ENCODE results near the gene PLCB3. TPM values are rescaled to one million over a fixed set of nuclear protein-coding genes. Genes with fewer than 3 reads are reported as not detected.
A peak's percentile ranks its signal among the peaks of the same experiment; 100 is the strongest.

PLCB3 gene
- total RNA-seq, 6 donors from 2014 or later, result 19.5 to 55.5 (median 30.3) TPM

- Histone ChIP-seq H3K4me3 (peak overlapping the region; percentile 75 to 92 (median 80)), H3K27ac (peak overlapping the region; percentile 96 to 98 (median 96))
These were observed 18.4 kb downstream of the PLCB3 start for GRCh38 chr11:64269540-64270220.

GRCh38 chr11:64275031-64275800, 23.9 kb downstream of the PLCB3 start:
- no peaks in the 10 kb centered on the region for H3K9me3 ChIP-seq
- H3K4me3 ChIP-seq, result no peak overlapping the region
- H3K4me1 ChIP-seq, result peaks cover 7 to 29% (median 13%) of the 10 kb centered on the region in 4 donors
- TF ChIP-seq CTCF (IDR thresholded peaks at IDR 0.05) (no peak), EP300 (IDR thresholded peaks at IDR 0.05) (no peak), POLR2A (IDR thresholded peaks at IDR 0.05) (no peak), POLR2AphosphoS5 (IDR thresholded peaks at IDR 0.05) (no peak)
- H3K36me3 ChIP-seq, result peaks cover 0 to 32% (median 17%) of the 10 kb centered on the region in 4 donors
- no peaks in the 10 kb centered on the region for H3K27me3 ChIP-seq
- peak overlapping the region in 1 of 4 donors; percentile 30 for H3K27ac ChIP-seq
- 88 to 92% methylated on average over 11 to 15 of the region's 15 CpGs for WGBS, 2 donors
- no peak for ATAC-seq (ENCODE audit: low FRiP score in 2 of 2)
- DNase-seq, result no peak

More at GRCh38 chr11:64269540-64270220, 18.4 kb downstream of the PLCB3 start:
- Histone ChIP-seq H3K27me3 (no peaks in the 10 kb centered on the region), H3K9me3 (no peaks in the 10 kb centered on the region), H3K4me1 (peaks cover 29 to 41% (median 34%) of the 10 kb centered on the region in 4 donors), H3K36me3 (peaks cover 0 to 25% (median 22%) of the 10 kb centered on the region in 4 donors)
- WGBS, 2 donors, result 0% methylated on average over 8 to 36 of the region's 58 CpGs
- ATAC-seq (ENCODE audit: low FRiP score in 2 of 2), result peak; percentile 93 to 96
- DNase-seq, result peak; percentile 98 to 99
- peak in 2 of 4 donors; percentile 63 to 69 for TF ChIP-seq EP300 (IDR thresholded peaks at IDR 0.05)
- peak in 5 of 6 experiments; percentile 13 to 32 (median 26) for TF ChIP-seq CTCF (IDR thresholded peaks at IDR 0.05)
- peak; percentile 96 to 98 for TF ChIP-seq POLR2AphosphoS5 (IDR thresholded peaks at IDR 0.05)
- TF ChIP-seq POLR2A (IDR thresholded peaks at IDR 0.05), result peak in 3 of 4 donors; percentile 42 to 74 (median 64)

- WGBS, 2 donors, result 83 to 97% methylated on average over 2 of the region's 2 CpGs
- peaks cover 0 to 32% (median 17%) of the 10 kb centered on the region in 4 donors for H3K36me3 ChIP-seq
These were observed 24.5 kb downstream of the PLCB3 start for GRCh38 chr11:64275841-64276240.

More at GRCh38 chr11:64275841-64276240, 24.5 kb downstream of the PLCB3 start:
- ATAC-seq (ENCODE audit: low FRiP score in 2 of 2) (no peak), DNase-seq (no peak)
- H3K9me3 ChIP-seq, result no peaks in the 10 kb centered on the region
- no peak overlapping the region for H3K4me3 ChIP-seq
- peak overlapping the region in 1 of 4 donors; percentile 30 for H3K27ac ChIP-seq
- no peak for TF ChIP-seq CTCF (IDR thresholded peaks at IDR 0.05)
- TF ChIP-seq POLR2AphosphoS5 (IDR thresholded peaks at IDR 0.05), result no peak
- H3K27me3 ChIP-seq, result no peaks in the 10 kb centered on the region
- H3K4me1 ChIP-seq, result peaks cover 7 to 25% (median 13%) of the 10 kb centered on the region in 4 donors

Data from upper lobe of left lung (tissue), 6 donors.